Measurements from ENCODE around the gene LPAR1.

The LPAR1 gene

GRCh38 chr9:110997847-110998246, 40.4 kb downstream of the LPAR1 start:
- no peak for DNase-seq

GRCh38 chr9:110996436-110997220, 41.6 kb downstream of the LPAR1 start:
- DNase-seq = no peak

- DNase-seq = no peak
Measured at GRCh38 chr9:110995420-110996340, 42.6 kb downstream of the LPAR1 start.

GRCh38 chr9:110994771-110995241, 43.5 kb downstream of the LPAR1 start:
- DNase-seq = no peak

- no peak for DNase-seq
Measured at GRCh38 chr9:110990481-110990880, 47.8 kb downstream of the LPAR1 start.

- no peak for DNase-seq
Measured at GRCh38 chr9:110986529-110986928, 51.7 kb downstream of the LPAR1 start.

GRCh38 chr9:110984890-110985437, 53.3 kb downstream of the LPAR1 start:
- no peak for DNase-seq

- DNase-seq = no peak
Measured at GRCh38 chr9:110980261-110980660, 58.0 kb downstream of the LPAR1 start.

GRCh38 chr9:110979636-110980035, 58.6 kb downstream of the LPAR1 start:
- no peak for DNase-seq

- no peak for DNase-seq
Measured at GRCh38 chr9:110978516-110978915, 59.8 kb downstream of the LPAR1 start.

GRCh38 chr9:110977259-110977709, 61.0 kb downstream of the LPAR1 start:
- no peak for DNase-seq

- no peak for DNase-seq
Measured at GRCh38 chr9:110975969-110976368, 62.3 kb downstream of the LPAR1 start.

GRCh38 chr9:110975278-110975677, 63.0 kb downstream of the LPAR1 start:
- DNase-seq = no peak

GRCh38 chr9:110971705-110972104, 66.6 kb downstream of the LPAR1 start:
- DNase-seq = no peak

- no peak for DNase-seq
Measured at GRCh38 chr9:110971234-110971633, 67.0 kb downstream of the LPAR1 start.

- DNase-seq = no peak
Measured at GRCh38 chr9:110969971-110970386, 68.3 kb downstream of the LPAR1 start.

- DNase-seq = no peak
Measured at GRCh38 chr9:110968096-110968495, 70.2 kb downstream of the LPAR1 start.

GRCh38 chr9:110967196-110967595, 71.1 kb downstream of the LPAR1 start:
- DNase-seq = no peak

GRCh38 chr9:110960288-110960687, 78.0 kb downstream of the LPAR1 start:
- no peak for DNase-seq

GRCh38 chr9:110958847-110959246, 79.4 kb downstream of the LPAR1 start:
- DNase-seq = no peak

GRCh38 chr9:110954822-110955291, 83.4 kb downstream of the LPAR1 start:
- DNase-seq = no peak

GRCh38 chr9:110952540-110952859, 85.8 kb downstream of the LPAR1 start:
- DNase-seq = no peak

- DNase-seq = no peak
Measured at GRCh38 chr9:110951805-110952539, 86.3 kb downstream of the LPAR1 start.
